ENCODE data around the gene COX6B2.
"Not testable (repeated sequence)": the region's sequence is repeated elsewhere in the genome, so short reads cannot be mapped to it uniquely, and the experiment has no call there.

COX6B2 gene

DNA sequence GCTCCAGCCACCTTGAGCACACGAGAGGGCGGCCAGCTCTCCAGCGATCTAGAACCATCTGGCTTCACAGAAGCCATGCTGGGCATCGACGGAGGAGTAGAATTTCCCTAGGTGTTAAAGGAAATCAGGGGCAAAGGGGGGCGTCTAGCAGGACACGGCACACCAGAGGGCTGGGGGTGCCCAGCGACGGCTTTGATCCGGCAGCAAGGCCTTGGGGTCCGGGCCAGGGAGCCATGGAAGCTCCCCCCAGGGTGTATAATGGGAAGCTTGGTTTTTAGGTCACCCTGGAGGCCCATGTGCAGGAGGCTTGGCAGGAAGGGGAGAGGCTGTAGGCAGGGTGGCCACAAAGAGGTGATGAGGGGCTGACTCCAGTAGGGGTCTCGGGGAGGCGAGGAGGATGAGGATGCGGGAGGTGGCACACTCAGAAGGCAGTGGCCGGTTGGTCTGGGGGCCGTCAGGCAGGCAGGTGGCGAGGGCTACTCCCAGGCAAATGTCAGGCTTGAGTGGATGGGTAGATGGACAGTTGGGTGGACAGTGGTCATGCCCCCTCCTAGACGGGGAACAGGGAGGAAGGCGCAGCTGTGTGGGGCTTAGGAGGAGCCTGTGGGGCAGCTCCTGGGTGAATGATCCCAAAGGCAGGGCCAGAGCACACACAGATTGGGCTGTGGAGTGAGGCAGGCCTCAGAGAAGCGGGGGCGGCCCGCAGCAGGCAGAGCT, 9.3 kb downstream of the COX6B2 start:
- no peak for DNase-seq (ENCODE audit: low read depth in 1 of 2, low spot score in 1 of 2)

DNA sequence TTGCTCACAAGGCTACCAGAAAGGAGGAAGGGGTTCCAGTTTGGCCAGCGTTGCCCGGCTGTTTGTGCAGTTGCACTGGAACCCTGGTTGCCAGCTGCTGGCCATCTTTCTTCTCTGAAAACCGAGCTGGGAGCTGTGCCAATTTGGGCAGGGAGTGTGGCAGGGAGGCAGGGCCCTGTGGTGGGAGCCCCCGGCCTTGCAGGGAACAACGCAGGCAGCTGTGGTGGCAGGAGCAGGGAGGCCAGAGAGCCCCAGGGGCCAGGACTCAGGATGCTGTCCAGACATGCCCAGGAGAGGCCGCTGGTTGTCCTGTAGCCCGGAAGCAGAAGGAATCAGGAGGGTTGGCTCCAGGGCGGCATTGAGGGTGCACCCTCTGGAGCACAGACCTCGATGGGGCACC, 10.1 kb downstream of the COX6B2 start:
- no peak for DNase-seq (ENCODE audit: low read depth in 1 of 2, low spot score in 1 of 2)

DNA sequence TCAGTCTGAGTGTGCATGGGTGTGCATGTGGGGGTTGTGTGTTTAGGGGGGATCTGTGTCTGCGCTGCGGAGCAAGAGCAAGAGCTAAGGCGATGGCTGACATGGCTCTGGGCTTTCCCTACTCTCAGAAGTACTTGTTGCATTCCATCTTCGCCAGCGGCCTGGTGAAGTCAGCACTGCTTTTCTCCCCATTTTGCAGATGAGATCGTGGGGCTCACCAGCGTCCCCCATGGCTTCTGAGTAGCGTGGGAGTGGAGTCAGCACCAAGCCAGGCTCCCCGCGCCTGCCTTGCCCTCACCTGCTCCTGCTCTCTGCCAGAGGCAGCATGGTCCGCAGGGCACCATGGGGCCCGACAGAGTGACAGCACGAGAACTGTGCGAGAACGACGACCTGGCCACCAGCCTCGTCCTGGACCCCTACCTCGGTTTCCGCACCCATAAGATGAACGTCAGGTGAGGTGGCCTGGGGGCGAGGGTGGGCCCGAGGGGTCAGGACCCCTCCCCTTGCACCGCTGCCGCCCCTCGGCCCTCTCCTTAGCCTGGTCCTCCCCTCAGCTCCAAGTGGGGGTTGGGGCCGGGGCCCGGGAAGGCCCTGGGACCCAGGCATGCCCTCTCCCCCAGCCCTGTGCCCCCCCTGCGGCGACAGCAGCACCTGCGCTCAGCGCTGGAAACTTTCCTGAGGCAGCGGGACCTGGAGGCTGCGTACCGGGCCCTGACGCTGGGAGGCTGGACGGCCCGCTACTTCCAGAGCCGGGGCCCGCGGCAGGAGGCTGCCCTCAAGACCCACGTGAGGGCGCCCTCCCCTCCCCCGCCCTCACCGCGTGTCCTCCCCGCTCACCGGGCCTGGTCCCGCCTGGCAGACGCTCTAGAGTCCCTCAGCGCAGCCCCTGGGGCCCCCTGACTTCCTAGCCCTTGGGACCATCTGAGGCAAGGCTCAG, 12.7 kb downstream of the COX6B2 start:
- no peak for DNase-seq (ENCODE audit: low read depth in 1 of 2, low spot score in 1 of 2)

DNA sequence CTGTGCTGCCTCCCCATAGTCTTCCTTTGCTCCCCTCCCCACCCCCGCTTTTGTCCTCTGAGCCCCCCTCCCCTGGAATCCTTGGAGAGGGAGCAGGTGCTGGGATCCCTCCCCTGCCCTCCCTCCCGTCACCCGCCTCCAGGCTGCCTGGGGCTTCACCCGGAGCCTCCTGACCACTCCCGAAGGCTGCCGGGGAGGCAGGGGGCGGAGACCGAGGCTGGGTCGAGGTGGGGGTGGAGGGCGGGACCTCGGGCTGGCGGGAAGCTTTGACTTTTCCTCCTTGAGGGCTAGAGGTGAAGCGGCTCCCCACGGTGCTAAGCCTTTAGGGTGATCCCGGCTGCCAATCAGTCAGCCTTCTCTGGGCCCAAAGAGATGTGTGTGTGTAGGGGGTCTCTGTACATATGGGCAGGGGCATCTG, 13.3 kb downstream of the COX6B2 start:
- peak in 1 of 2 donors; percentile 23 for DNase-seq (ENCODE audit: low read depth in 1 of 2, low spot score in 1 of 2)

- no peak for DNase-seq (ENCODE audit: low read depth in 1 of 2, low spot score in 1 of 2)
Observed at GRCh38 chr19:55340784-55341147, 13.8 kb downstream of the COX6B2 start.

- DNase-seq (ENCODE audit: low read depth in 1 of 2, low spot score in 1 of 2), result no peak
Observed at GRCh38 chr19:55339889-55340783, 14.4 kb downstream of the COX6B2 start.

DNA sequence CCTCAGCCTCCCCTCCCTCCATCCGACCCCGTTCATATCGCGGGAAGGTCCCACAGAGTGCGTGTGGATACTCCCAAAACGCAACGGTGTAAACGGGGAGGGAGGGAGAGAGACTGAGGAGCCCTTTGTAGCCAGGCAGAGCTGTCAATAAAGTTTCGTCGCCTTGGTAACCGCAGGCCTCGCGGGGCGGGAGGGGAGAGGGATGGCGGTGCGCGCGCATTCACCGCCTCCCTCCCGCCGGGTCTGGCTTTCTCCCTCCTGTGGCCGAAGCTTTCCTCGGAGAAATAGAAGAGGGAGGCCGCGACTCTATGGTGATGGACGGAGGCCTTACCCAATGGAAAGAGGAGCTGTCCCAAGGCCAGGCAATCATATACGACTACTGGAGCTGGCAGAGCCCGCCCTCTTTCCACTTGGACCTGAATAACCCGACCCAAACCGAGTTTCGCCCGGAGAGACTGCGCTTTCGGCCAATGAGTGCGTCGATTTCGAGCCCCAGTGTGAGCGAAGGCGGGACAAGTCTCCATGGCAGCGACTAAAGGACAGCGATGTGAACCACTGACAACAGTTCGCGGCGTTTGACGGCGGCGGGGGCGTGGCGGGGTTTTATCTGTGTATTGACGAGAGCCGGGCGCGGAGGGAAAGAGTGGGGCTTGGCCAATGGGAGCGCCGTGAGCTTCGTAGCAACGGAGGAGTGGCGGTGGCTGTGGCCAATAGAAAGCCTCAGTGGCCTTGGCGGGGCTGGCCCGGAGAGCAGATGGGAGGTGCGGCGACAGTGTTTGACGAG, 15.2 kb downstream of the COX6B2 start, which contains the start of gene KMT5C:
Gene KMT5C, plus strand, starts transcription at position 772 of the 784 bp plus-strand sequence. CDS start 2,061 bp downstream, outside the sequence.
- peak; percentile 100 for DNase-seq (ENCODE audit: low read depth in 1 of 2, low spot score in 1 of 2)

GRCh38 chr19:55336101-55336500, 18.4 kb downstream of the COX6B2 start:
- DNase-seq (ENCODE audit: low read depth in 1 of 2, low spot score in 1 of 2), result no peak

DNA sequence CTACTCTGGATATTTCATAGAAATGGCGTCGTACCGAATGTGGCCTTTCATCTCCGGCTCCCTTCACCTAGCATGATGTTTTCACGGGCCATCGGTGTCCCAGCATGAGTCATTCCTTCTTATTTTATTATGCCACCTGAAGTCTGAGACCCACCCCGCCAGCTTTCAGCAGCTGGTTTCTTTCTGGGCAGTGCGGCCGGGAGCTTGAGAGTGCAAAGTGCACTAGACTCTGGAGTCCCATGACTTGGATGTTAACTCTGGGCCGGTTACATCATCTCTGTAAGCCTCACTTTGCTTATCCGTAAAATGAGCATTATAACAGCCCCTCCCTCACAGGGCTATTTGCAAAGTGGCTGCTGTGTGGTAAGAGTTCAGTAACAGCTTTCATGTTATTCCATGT, 20.6 kb downstream of the COX6B2 start:
- DNase-seq (ENCODE audit: low read depth in 1 of 2, low spot score in 1 of 2), result no peak

- DNase-seq (ENCODE audit: low read depth in 1 of 2, low spot score in 1 of 2), result not testable (repeated sequence)
Observed at GRCh38 chr19:55329791-55330190, 24.7 kb downstream of the COX6B2 start.

DNA sequence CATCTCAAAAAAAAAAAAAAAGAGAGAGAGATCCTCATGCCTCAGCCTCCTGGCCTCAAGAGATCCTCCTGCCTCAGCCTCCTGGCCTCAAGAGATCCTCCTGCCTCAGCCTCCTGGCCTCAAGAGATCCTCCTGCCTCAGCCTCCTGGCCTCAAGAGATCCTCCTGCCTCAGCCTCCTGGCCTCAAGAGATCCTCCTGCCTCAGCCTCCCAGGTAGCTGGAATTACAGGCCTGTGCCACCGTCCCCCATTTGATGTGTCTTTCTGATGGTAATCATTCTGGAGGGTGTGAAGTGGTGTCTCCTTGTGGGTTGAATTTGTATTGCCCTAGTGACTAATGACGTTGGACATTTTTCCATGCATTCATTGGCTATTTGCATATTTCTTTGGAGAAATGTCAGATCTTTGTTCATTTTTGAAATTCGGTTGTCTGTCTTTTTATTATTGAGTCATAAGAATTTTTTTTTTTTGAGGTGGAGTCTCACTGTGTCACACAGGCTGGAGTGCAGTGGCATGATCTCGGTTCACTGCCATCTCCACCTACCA, 25.7 kb downstream of the COX6B2 start:
- DNase-seq (ENCODE audit: low read depth in 1 of 2, low spot score in 1 of 2), result not testable (repeated sequence)

DNA sequence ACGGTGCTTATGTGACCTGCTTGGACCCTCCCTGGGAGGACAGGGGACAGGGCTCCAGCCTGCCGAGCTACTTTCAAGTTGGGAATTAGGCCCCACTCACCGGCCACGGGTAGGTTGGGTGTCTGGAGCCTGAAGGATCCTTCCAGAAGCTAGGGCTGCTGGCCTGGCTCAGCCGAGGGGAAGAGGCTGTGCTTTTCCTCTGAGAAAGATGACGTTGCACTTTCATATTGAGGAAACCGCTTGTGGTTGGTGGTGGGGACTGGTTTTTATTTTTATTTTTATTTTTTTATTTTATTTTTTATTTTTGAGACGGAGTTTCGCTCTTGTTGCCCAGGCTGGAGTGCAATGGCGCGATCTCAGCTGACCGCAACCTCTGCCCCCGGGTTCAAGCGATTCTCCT, 29.3 kb downstream of the COX6B2 start, which contains the start of gene TMEM150B:
Gene TMEM150B, minus strand, starts transcription at position 170 of the 400 bp plus-strand sequence. CDS start 4,305 bp downstream, outside the sequence.
- DNase-seq (ENCODE audit: low read depth in 1 of 2, low spot score in 1 of 2), result no peak

GRCh38 chr19:55324662-55325061, 29.9 kb downstream of the COX6B2 start:
- DNase-seq (ENCODE audit: low read depth in 1 of 2, low spot score in 1 of 2), result no peak

DNA sequence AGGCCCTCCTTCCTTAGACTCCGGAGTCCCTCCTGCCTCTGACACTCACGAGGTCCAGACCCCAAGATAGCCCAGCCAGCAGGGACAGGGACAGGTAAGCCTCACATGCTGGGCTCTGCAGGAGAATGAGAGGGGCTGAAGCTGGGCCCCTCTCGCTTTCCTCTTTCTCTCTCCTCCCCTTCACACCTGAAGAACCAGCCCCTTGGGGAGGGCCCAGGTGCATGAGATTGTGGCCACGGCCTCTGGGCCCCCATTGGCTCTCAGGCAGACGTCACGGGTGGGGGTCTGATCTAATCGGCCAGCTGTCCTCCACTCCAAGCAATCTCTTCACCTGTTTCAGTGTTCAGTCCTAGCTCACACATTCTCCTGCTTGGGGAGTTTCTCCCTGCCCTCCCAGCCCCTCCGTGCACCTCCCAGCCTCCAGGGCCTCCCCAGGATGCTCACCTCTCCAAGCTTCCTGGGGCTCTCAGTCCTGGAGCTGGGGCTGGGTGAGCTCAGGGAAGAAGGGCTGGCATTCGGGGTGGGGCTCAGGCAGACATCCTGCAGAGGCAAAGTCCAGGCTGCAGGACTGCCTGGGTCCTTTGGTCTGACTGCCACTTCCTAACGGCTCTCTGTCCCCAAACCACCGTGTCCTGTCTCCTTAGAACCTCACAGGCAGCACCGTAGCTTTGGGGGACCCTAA, 32.2 kb downstream of the COX6B2 start:
- no peak for DNase-seq (ENCODE audit: low read depth in 1 of 2, low spot score in 1 of 2)

DNA sequence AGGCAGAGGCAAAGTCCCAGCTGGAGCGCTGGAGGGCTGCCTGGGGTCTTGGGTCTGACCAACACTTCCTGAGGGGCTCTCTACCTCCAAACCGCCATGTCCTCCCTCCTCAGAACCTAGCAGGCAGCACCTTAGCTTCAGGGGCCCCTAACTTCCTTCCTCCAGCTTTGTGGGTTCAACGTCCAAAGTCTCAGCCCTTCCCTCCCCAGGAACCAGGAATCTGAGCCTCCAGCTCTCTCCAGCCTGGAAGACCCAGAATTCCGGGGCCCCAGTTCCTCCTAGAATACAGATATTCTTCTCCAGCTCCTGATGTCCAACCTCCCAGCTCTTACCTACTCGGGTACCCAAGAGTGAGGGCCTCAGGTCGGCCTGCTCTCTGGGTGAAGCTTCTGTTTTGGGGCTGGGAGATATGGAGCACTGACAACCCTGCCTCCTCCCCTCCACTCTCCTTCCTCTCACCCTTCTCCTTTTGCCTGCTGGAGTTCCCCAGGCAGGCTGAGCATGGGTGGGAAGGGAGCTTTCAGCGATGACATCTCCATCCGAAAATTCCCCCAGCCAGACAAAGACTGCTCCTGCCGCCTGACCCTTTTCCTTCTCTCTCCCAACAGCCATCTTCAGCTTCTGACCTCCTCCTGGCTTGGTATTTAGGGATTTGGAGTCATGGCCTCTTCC, 32.9 kb downstream of the COX6B2 start:
- DNase-seq (ENCODE audit: low read depth in 1 of 2, low spot score in 1 of 2), result no peak

DNA sequence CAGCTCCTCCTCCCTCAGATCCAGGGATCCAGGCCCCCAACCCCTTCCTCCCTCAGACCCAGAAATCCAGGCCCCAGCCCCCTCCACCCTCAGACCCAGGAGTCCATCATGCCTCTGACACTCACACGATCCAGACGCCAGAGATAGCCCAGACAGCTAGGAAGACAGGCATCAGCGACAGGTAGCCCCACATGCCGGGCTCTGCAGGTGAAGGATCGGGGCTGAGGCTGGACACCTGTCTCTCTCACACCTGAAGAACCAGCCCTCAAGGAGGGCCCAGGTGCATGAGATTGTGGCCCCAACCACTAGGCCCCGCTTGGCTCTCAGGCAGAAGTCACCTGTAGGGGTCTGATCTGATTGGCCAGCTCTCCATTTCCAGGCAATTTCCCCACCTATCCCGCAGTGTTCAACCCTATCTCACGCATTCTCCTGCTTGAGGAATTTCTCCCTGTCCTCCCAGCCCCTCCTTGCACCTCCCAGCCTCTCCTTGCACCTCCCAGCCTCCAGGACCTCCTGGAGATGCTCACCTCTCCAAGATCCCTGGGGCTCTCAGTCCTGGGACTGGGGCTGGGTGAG, 33.6 kb downstream of the COX6B2 start:
- no peak for DNase-seq (ENCODE audit: low read depth in 1 of 2, low spot score in 1 of 2)

DNA sequence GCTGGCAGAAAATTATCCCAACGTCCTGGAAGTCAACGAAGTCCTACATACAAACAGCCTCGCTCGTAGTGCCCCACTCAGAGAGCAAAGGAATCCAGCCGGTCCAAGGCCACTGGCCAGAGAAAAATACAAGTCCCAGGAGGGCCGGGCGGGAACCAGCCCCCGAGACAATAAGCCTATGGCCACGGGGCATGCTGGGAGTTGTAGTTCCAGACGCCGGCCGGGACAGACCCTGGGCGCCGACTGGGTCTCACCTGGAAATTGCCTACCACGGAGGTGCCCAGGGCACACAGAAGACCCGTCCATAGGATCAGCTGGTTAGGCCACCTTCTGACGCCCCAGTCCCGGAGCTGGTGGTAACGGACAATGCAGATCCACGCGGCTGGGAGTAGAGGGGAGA, 34.7 kb downstream of the COX6B2 start:
- DNase-seq (ENCODE audit: low read depth in 1 of 2, low spot score in 1 of 2), result no peak

DNA sequence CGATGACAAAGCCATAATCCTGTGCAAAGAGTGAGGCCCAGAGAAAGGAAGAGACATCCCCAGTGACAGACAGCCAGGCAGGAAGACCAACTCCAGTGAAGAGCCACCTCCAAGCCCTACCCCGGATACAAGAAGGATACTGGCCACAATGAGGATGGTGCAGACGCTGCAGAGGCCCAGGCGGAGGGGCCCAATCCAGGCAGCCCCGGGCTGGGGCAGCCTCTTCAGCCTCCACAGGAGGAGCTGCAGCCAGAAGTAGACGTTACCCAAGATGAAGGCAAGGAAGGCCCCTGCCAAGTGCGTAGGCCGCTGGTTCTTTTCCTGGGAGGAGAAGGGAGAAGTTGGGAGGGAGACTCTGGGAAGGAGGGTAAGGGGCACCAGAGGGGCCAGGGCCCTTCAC, 37.9 kb downstream of the COX6B2 start:
- DNase-seq (ENCODE audit: low read depth in 1 of 2, low spot score in 1 of 2), result no peak
